CD4-positive, alpha-beta T cell (primary cell): Measurements from ENCODE around the gene MAN2A1. TPM values are rescaled to one million over a fixed set of nuclear protein-coding genes. Genes with fewer than 3 reads are reported as not detected.

Source experiments
- ATAC-seq: fragments of 200-7000 bp; cut with Tn5 transposase; one replicate; pipeline ENCODE4 v1.10.0; 2022; ENCODE audit warnings: mild to moderate bottlenecking; ENCODE audit not compliant: poor library complexity
- CTCF ChIA-PET: fragments of 350-600 bp; sonication (Branson Sonifier 250); formaldehyde crosslinking; loops from one replicate; lab custom pipeline; 2021; ENCODE audit warnings: antibody characterized with exemption, inconsistent platforms; lab: Charles Lee
- POLR2A ChIA-PET: fragments of 350-600 bp; sonication (Branson Sonifier 250); formaldehyde crosslinking; loops from one replicate; lab custom pipeline; 2021; ENCODE audit warnings: antibody characterized with exemption, inconsistent platforms; lab: Charles Lee
- DNase-seq, 14 experiments: peaks; one replicate each; pipeline ENCODE4 v3.0.0-alpha.2; 2013 to 2020; ENCODE audit warnings: mixed read lengths in 2 of 14
- H3K27ac ChIP-seq, 2 donors: one replicate each; pipeline versions ENCODE4 v1.5.1 to v1.7.0; 2013; ENCODE audit warnings: low read length in 2 of 2, low read depth in 1 of 2, mild to moderate bottlenecking in 1 of 2
- H3K27me3 ChIP-seq, 2 experiments: 1 replicate in 1 of 2; 2 replicates in 1 of 2; pipeline versions ENCODE4 v1.6.1 to v1.7.0; 2013; ENCODE audit warnings: low read length in 2 of 2, control low read depth in 1 of 2, mild to moderate bottlenecking in 1 of 2, moderate library complexity in 1 of 2; ENCODE audit not compliant: insufficient read depth in 2 of 2, control insufficient read depth in 1 of 2
- H3K36me3 ChIP-seq: one replicate; pipeline ENCODE4 v1.6.1; 2013; ENCODE audit warnings: low read length, control low read depth; ENCODE audit not compliant: insufficient read depth
- H3K4me1 ChIP-seq: one replicate; pipeline ENCODE4 v1.6.1; 2013; ENCODE audit warnings: low read length, control low read depth; ENCODE audit not compliant: insufficient read depth
- H3K4me3 ChIP-seq: one replicate; pipeline ENCODE4 v1.5.1; 2013; ENCODE audit warnings: mild to moderate bottlenecking, low read length, moderate library complexity
- H3K9me3 ChIP-seq, 2 experiments: 1 replicate in 1 of 2; 2 replicates in 1 of 2; pipeline versions ENCODE4 v1.6.1 to v1.7.0; 2013; ENCODE audit warnings: low read length in 2 of 2, mild to moderate bottlenecking in 2 of 2, control low read depth in 1 of 2, moderate library complexity in 1 of 2; ENCODE audit not compliant: control insufficient read depth in 1 of 2, insufficient read depth in 1 of 2
- H3K27ac Mint-ChIP-seq: one replicate; pipeline ENCODE4 v1.8.0; 2020; ENCODE audit warnings: mixed read lengths
- H3K27me3 Mint-ChIP-seq: one replicate; pipeline ENCODE4 v1.8.0; 2021; ENCODE audit warnings: mixed read lengths
- H3K36me3 Mint-ChIP-seq: one replicate; pipeline ENCODE4 v1.8.0; 2021; ENCODE audit warnings: low read depth, mixed read lengths
- H3K4me1 Mint-ChIP-seq: one replicate; pipeline ENCODE4 v1.8.0; 2021; ENCODE audit warnings: low read depth, mixed read lengths
- H3K4me3 Mint-ChIP-seq: one replicate; pipeline ENCODE4 v1.8.0; 2020; ENCODE audit warnings: mild to moderate bottlenecking, mixed read lengths
- H3K9me3 Mint-ChIP-seq: one replicate; pipeline ENCODE4 v1.8.0; 2020; ENCODE audit warnings: mixed read lengths
- CTCF ChIP-seq: fragments of 200-600 bp; IDR thresholded peaks from one replicate; pipeline ENCODE4 v1.8.0; 2022; ENCODE audit warnings: antibody characterized with exemption, mild to moderate bottlenecking
- intact Hi-C, 2 experiments: fragments of 100-400 bp; cut with DNase I in 1 of 2; cut with micrococcal nuclease in 1 of 2; formaldehyde crosslinking; loops; one replicate each; pipeline versions ENCODE4 v1.15.1 to v1.9.0; 2023 to 2025; cut with DNase I, micrococcal nuclease
- total RNA-seq, 174 experiments: library from RNA in 2 of 174; stranded (reverse) in 2 of 174; gene quantifications; one replicate each; pipeline ENCODE4 v1.2.3 and lab custom pipeline; 2021 to 2026

MAN2A1 gene
- total RNA-seq, 2 experiments from 2014 or later = 50.6 to 52.7 TPM

- H3K4me1 Mint-ChIP-seq = peaks cover 8% of the 10 kb centered on the region
- ATAC-seq (no peak), DNase-seq (no peak)
- H3K4me3 Mint-ChIP-seq = no peak overlapping the region
- no peaks in the 10 kb centered on the region for H3K9me3 ChIP-seq
- POLR2A ChIA-PET = interaction anchor here (0.6 kb wide), 1 partner anchor 155 kb away, joined by 4 read pairs; no protein-coding TSS in a partner anchor
- no peaks in the 10 kb centered on the region for H3K36me3 Mint-ChIP-seq
- no peaks in the 10 kb centered on the region for H3K27me3 Mint-ChIP-seq
- CTCF ChIA-PET = interaction anchor here (0.8 kb wide), 1 partner anchor 14 kb away, joined by 3 read pairs; no protein-coding TSS in a partner anchor
- H3K36me3 ChIP-seq = no peaks in the 10 kb centered on the region
- TF ChIP-seq CTCF = no peak
- H3K27me3 ChIP-seq = no peaks in the 10 kb centered on the region
- no peak overlapping the region for H3K27ac Mint-ChIP-seq
- no peaks in the 10 kb centered on the region for H3K9me3 Mint-ChIP-seq
- H3K4me1 ChIP-seq = no peaks in the 10 kb centered on the region
- intact Hi-C loops = no loop called here
- H3K4me3 ChIP-seq = no peak overlapping the region
- H3K27ac ChIP-seq = no peak overlapping the region
Measured at GRCh38 chr5:109908366-109908765, 218.6 kb downstream of the MAN2A1 start.

GRCh38 chr5:109910874-109911273, 221.1 kb downstream of the MAN2A1 start:
- POLR2A ChIA-PET = no interaction called here
- Histone ChIP-seq H3K9me3 (no peaks in the 10 kb centered on the region), H3K36me3 (no peaks in the 10 kb centered on the region), H3K27ac (no peak overlapping the region), H3K27me3 (no peaks in the 10 kb centered on the region), H3K4me3 (no peak overlapping the region), H3K4me1 (no peaks in the 10 kb centered on the region)
- Mint-ChIP-seq H3K4me1 (peaks cover 29% of the 10 kb centered on the region), H3K27ac (no peak overlapping the region), H3K4me3 (no peak overlapping the region), H3K9me3 (no peaks in the 10 kb centered on the region), H3K36me3 (no peaks in the 10 kb centered on the region), H3K27me3 (no peaks in the 10 kb centered on the region)
- intact Hi-C loops = no loop called here
- CTCF ChIA-PET = no interaction called here
- no peak for TF ChIP-seq CTCF
- ATAC-seq (no peak), DNase-seq (no peak)

- ATAC-seq = no peak
- Histone ChIP-seq H3K4me3 (no peak overlapping the region), H3K9me3 (no peaks in the 10 kb centered on the region), H3K27me3 (no peaks in the 10 kb centered on the region), H3K4me1 (no peaks in the 10 kb centered on the region), H3K36me3 (no peaks in the 10 kb centered on the region), H3K27ac (no peak overlapping the region)
- DNase-seq = no peak
- Mint-ChIP-seq H3K27ac (no peak overlapping the region), H3K4me1 (peaks cover 32% of the 10 kb centered on the region), H3K9me3 (no peaks in the 10 kb centered on the region), H3K4me3 (no peak overlapping the region), H3K36me3 (no peaks in the 10 kb centered on the region), H3K27me3 (no peaks in the 10 kb centered on the region)
- POLR2A ChIA-PET = interaction anchor here (1.0 kb wide), 1 partner anchor 10 kb away, joined by 3 read pairs; no protein-coding TSS in a partner anchor
- intact Hi-C loops = no loop called here
- no peak for TF ChIP-seq CTCF
- CTCF ChIA-PET = no interaction called here
Measured at GRCh38 chr5:109911731-109912130, 222.0 kb downstream of the MAN2A1 start.
